Upper lobe of left lung (tissue), 4 donors: ENCODE data around the gene SEM1.

ENCODE experiments used
- EP300 ChIP-seq, 4 donors: sonication (generic); formaldehyde crosslinking; IDR thresholded peaks; one replicate each; pipeline ENCODE4 v1.5.1; 2017; ENCODE audit warnings: antibody characterized with exemption in 4 of 4, control low read depth in 2 of 4
- POLR2AphosphoS5 ChIP-seq, 2 donors: sonication (generic); formaldehyde crosslinking; IDR thresholded peaks; one replicate each; pipeline ENCODE4 v1.5.1; 2017; ENCODE audit warnings: antibody characterized with exemption in 2 of 2
- TF ChIP-seq, protein P1 (sequence below), 6 experiments: fragments of 450-650 bp in 4 of 6; fragments of 200-600 bp in 2 of 6; sonication (generic) in 2 of 6; IDR thresholded peaks; one replicate each; pipeline ENCODE4 v1.5.1; 2016 to 2019; ENCODE audit warnings: antibody characterized with exemption in 6 of 6

DNA sequence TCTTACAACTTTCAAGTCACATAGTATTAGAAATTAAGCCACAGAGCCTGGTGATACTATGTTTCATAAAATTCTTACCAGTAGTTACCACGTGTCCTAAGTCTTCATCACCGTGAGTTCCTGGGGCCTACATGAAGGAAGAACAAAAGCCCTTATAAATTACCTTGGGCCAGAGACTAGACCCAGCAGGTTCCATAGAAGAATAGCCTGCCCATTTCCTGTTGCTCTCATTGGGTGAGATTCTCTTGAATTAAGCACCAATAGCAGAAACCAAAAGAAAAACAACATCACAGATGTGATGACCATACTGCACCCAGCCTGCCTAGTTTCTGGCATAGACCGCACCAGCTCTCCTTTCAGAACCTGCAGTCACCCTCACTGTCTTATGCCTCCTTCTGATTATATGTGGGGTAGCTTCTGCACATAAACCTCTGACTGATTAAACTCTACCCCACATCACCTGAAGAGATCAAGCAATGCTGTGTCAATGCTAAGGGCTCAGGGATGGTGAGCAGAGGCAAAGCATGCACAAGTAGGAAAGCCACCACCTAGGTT lies 18.0 kb upstream of the SEM1 start:
- TF ChIP-seq, protein P1, sequence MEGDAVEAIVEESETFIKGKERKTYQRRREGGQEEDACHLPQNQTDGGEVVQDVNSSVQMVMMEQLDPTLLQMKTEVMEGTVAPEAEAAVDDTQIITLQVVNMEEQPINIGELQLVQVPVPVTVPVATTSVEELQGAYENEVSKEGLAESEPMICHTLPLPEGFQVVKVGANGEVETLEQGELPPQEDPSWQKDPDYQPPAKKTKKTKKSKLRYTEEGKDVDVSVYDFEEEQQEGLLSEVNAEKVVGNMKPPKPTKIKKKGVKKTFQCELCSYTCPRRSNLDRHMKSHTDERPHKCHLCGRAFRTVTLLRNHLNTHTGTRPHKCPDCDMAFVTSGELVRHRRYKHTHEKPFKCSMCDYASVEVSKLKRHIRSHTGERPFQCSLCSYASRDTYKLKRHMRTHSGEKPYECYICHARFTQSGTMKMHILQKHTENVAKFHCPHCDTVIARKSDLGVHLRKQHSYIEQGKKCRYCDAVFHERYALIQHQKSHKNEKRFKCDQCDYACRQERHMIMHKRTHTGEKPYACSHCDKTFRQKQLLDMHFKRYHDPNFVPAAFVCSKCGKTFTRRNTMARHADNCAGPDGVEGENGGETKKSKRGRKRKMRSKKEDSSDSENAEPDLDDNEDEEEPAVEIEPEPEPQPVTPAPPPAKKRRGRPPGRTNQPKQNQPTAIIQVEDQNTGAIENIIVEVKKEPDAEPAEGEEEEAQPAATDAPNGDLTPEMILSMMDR (IDR thresholded peaks at IDR 0.05) = no peak
- TF ChIP-seq EP300 (IDR thresholded peaks at IDR 0.05) (no peak), POLR2AphosphoS5 (IDR thresholded peaks at IDR 0.05) (no peak)
